Muscle of arm (tissue), 14 donors: Measurements from ENCODE around the gene SSC5D. TPM values are rescaled to one million over a fixed set of nuclear protein-coding genes. Genes with fewer than 3 reads are reported as not detected.
A peak's percentile ranks its signal among the peaks of the same experiment; 100 is the strongest.
"Not testable (repeated sequence)": the region's sequence is repeated elsewhere in the genome, so short reads cannot be mapped to it uniquely, and the experiment has no call there.

Experiments used
- DNase-seq: peaks from one replicate; pipeline ENCODE4 v3.0.0-alpha.2; 2013
- long read RNA-seq, 11 donors: transcript quantifications; one replicate each; lab custom pipeline, GENCODE V29; 2026
- polyA plus RNA-seq, 12 donors: library from polyadenylated mRNA; unstranded; fragments of 120-200 nt; gene quantifications; one replicate each; pipeline ENCODE4 v1.2.1, GENCODE V29; 2013; ENCODE audit not compliant: insufficient read length in 12 of 12

SSC5D gene
- 10 to 100 TPM in 11 of 12 donors, not detected in 1; 12.2 to 37.5 (median 19.3) TPM for polyA plus RNA-seq
- long read RNA-seq, donor 1, result 0 reads
- long read RNA-seq, donor 2, partial matches to known transcripts, result 0 of 1 reads
- long read RNA-seq, donor 2, other reads (novel, unspliced or antisense), result 0 of 1 reads
- long read RNA-seq, donor 3, result 0 reads
- long read RNA-seq, donor 4, result 0 reads
- long read RNA-seq, donor 5, result 0 reads
- long read RNA-seq, donor 6, full-length matches to known transcripts, result 1 of 1 reads
- long read RNA-seq, donor 6, partial matches to known transcripts, result 0 of 1 reads
- long read RNA-seq, donor 6, other reads (novel, unspliced or antisense), result 0 of 1 reads
- long read RNA-seq, donor 7, result 0 reads
- long read RNA-seq, donor 8, full-length matches to known transcripts, result 1 of 1 reads
- long read RNA-seq, donor 8, partial matches to known transcripts, result 0 of 1 reads
- long read RNA-seq, donor 8, other reads (novel, unspliced or antisense), result 0 of 1 reads
- long read RNA-seq, donor 9, result 0 reads
- long read RNA-seq, donor 10, full-length matches to known transcripts, result 1 of 9 reads
- long read RNA-seq, donor 10, partial matches to known transcripts, result 8 of 9 reads
- long read RNA-seq, donor 10, other reads (novel, unspliced or antisense), result 0 of 9 reads
- long read RNA-seq, donor 11, partial matches to known transcripts, result 8 of 8 reads
- long read RNA-seq, donor 11, other reads (novel, unspliced or antisense), result 0 of 8 reads

DNA sequence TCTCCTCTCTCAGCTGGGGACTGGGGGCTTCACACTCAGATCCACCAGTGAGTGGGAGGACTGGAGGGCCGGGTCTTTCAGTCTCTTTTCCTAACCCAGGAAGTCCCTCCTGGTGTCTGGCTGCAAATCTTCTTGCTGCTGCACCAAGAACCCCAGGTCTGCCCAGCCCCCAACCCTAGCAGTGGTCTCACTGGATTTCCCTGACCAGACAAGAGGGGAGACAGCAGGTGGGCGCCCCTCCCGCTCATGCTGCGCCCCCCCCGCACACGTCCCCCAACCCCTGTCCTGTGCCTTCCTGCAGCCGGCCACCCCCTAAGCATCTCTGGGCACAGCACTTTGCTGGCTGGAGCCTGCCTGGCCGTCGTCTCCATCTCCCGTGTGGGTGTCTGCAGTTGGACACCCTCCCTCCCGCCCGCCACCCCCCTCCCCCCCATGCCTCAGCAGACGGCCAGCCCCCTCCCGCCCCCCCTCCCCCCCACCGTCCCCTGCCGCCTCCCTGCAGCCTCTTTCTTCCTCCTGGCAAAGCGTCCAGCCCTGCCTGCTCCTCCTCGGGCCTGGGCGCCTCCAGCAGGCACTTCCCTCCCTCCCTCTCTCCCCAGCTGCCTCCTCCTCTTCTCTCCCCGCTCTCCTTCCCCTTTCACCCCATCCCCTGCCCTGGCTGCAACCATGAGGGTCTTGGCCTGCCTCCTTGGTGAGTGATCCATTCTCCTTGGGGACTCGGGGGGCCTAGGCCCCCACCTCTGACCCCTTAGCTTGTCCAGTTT, at the start of gene SSC5D:
Gene SSC5D, plus strand, starts transcription at position 513 of the 764 bp plus-strand sequence. Its CDS starts 154 bp downstream, at position 667.
- DNase-seq, result peak; percentile 74

DNA sequence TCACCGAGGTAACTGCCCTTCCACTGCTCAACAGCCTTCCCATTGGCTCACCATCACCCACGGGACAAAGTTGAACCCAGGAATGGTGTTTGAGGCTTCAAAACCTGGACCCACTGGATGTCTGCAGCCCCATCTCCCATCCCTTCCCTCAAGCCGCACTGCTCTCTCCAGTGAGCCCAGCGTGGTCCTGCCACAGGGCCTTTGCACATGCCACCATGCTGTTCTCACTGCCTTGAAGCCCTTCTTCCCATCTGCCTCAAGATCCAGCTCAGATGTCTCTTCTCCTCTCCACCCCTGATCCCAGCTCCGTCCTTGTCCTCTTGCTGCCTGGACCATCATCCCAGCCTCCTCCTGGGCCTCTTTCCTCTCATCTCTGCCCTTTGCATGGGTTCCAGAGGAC, 49.2 kb upstream of the SSC5D start:
- no peak for DNase-seq

DNA sequence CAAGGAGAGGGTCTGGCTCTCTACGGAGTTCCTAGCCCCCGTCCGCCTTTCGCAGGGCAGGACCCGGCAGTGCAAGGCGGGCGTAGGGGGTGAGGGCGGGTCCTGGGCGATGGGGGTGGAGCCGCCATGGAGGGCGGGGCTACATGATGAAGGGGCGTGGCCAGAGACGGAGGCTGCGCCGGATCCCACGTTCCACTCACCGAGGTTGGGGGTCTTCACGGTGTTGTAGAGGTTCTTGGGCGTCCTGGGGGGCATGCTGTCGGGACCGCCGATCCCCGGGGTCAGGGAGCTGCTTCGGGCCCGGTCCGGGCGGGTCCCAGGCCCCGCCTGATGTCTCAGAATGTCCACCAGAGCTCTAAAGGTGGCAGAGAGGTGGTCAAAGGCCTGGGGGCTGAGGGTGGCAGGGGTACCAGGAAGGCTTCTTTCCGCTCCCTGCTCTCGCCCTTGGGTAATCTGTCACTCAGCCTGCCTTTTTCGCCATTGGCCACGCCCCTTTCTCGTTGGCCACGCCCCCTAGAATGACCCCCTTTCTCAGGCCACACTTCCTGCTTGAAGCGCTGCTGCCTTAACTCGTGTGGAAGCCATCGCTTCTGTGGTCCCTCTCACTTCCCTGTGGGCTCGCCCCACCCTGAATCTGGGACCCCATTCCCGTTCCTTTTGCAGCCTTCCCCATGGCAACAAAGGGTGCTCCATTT, 47.7 kb upstream of the SSC5D start:
- no peak for DNase-seq

DNA sequence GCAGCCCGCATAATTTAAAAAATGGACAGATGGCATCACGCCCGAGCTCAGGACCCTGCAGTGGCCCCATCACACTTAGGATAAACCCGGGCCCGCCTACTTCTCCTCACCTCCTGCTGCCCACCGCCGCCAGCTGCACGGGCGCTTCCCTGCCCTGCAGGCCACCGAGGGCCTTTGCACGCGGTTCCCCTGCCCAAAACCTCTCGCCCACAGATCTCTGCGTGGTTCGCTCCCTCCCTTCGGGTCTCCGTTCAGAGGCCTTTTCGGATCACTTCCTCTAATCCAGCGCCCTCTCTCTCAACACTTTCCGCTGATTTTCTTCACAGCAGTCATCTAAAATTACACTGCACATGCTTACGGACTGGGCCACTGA, 46.9 kb upstream of the SSC5D start:
- DNase-seq, result no peak

DNA sequence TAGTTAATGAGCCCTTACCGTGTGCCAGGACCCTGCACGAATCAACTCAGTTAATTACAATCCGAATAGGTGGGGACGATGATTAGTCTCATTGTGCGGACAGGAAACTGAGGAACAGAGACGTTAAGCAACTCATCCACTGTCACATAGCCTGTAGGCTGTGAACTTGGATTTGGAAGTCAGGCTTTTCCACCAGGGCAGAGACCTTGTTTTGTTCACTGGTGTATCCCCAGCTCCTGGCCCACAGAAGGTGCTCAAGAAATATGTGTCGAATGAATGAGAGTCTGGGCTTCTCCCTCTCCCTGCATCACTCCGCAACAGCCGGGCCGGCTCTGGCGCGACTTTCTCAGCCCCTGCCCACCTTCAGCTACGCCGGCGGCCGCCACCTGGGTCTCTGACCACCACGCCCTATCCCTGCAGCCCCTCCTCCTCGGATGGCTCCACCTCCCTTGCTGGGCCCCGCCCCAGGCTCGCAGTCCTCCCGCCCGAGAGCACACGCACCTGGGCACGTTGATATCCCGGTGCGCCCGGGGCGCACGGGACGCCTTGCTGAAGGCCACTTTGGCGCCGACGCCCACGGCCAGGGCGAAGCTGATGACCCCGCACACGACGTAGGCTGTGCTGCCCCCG, 46.4 kb upstream of the SSC5D start:
- DNase-seq, result no peak

DNA sequence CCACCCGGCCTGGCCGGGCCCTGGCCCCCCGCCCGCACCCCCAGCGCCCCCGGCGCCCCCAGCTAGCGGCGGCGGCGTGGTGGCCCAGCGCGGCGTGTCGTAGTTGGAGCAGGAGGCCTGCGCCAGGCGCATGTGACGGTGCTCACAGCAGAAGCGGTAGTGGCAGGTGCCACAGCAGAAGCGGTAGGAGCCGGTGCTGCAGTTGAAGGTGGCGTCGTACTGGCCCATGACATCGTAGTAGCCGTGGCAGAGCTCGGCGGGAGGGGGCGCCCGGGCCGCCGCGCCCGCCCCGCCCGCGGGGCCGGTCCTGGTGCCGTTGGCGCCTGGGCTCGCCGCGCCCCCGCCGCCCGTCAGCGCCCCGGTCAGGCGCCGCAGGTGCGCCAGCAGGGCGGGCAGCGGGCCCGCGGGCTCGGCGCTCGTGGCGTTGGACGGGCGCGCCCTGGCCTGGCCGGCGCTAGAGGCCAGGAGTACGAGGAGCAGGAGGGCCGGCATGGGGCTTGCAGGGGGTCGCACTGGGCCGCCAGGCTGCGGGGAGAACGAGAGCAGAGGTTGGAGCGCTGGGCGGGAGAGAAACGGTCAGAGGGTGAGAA, 45.8 kb upstream of the SSC5D start:
- DNase-seq, result no peak

DNA sequence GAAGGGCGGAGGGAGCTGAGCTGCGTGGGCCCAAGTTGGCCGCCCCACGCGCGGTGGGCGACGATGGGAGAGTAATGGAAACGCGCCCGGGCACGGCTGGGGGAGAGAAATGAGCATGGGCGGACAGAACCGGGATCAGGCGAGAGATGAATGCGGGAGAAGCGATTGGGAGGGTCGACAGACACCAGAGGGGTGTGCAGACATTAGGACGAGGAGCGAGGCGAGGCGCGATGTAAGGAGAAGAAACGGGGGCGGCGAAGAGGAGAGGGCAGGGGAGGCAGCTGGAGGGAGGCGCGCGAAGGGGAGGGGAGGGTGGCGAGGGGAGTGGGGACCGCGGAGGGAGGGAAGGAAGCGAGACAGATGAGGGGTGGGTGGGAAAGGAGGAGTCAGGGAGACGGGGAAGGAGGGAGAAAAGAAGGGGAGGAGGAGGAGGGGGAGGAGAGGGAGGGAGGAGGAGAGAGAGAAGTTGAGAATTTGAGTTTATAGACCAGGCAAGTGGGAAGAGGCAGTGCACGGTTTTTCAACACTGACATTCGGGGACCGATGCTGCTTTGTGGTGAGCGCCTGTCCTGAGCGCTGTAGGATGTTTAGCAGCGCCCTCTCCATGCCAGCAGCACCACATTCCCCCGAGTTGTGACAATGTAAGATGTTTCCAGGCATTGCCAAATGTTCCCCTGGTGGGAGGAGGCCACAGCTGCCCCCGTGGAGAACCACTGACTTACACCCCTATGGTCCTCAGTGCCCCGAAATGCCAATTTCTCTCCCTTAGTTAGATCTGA, 45.0 kb upstream of the SSC5D start, which contains the start of gene SHISA7:
Gene SHISA7, minus strand, starts transcription at position 256 of the 779 bp plus-strand sequence. CDS start 437 bp downstream, outside the sequence.
- DNase-seq, result no peak

DNA sequence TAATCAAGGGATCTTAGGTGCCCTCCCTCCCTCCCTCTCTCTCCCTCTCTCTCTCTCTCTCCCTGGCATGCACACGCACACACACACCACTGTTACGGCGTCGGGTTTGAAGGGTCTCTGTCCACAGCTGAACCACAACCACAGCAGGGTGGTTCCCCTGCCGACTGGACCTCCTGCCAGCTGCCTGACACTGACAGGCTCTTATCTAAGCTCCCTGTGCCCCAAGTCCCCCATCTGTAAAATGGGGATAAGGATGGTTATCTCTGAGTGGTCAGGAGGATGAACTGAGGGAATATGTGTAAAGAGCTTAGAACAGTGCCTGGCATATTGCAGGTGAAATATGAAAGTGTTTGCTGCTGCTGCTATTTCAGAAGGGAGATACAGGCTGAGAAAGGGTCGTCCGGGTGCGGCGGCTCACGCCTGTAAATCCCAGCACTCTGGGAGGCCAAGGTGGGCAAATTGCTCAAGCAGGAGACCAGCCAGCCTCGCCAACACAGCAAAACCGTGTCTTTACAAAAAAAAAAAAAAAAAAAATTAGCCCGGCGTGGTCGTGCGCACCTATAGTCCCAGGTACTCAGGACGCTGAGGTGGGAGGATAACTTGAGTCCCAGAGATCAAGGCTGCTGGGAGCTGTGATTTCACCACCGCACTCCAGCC, 44.3 kb upstream of the SSC5D start:
- no peak for DNase-seq

DNA sequence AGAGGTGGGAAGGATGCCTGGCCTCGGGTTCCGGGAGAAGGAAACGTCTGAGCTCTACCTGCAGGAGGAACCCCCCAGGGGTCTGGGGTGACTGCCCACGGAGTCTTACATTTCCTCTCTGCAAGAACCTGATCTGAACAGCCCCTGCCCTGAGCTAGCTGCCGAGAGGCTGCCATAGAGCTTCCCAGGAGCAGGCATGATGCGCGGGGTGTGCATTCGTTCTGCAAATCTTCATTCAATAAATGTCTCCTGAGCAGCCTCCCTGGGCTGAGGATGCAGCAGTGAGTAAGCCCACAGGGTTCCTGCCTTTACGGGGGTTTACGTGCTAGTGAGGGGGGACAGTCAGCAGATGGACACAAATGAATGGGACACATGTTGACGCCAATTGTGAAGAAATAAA, 43.6 kb upstream of the SSC5D start:
- DNase-seq, result no peak

DNA sequence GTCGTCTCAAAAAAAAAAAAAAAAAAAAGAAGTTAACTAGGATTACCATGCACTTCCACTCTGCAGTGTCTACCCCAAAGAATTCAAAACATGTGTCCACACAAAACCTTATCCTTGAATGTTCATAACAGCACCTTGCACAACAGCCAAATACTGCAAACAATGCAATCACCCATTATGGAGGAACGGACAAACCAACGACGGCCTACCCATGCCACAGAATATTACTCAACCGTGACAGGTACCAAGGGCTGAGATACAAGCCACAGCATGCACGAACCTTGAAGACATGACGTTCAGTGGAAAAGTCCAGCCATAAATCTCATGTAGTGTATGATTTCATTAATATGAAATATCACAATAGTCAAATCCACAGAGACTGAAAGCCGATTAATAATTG, 42.2 kb upstream of the SSC5D start:
- DNase-seq, result no peak

DNA sequence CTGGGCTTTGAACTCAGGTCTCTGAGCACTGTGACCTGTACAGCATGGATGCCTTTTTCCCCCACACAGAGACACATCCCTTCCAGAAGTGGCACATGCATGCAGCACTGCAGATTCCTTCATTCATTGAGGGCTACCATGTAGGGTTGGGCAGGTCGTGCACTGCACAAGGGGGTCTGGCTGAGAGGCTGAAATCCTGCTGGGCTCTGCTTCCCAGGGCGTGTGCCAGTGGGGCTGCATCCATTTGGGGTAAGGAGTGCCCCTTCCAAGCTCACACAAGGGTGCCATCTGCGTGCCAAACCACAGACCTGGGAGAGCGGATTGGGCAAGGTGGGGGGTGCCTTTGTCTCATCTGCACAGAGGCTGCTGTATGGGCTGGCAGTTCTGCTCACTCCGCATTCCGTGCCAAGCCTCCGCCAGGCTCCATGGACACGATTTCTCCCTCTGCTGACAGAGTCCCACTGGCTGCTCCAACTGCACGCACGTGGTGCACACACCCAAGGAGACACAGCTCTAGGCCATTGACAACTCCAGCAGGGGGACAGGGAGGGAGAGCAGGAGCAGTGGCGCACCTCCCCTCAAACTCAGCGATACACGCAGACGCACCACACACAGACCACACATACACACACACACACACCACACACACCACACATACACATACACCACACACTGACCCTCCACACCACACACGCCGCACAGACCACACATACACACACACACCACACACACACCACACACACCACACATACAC, 40.6 kb upstream of the SSC5D start:
- DNase-seq, result no peak

DNA sequence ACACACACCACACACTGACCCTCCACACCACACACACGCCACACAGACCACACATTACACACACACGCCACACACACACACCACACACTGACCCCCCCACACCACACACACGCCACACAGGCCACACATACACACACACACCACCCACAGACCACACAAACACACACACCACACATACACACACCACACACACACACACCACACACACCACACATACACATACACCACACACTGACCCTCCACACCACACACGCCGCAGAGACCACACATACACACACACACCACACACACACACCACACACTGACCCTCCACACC, 40.1 kb upstream of the SSC5D start:
- DNase-seq, result not testable (repeated sequence)

DNA sequence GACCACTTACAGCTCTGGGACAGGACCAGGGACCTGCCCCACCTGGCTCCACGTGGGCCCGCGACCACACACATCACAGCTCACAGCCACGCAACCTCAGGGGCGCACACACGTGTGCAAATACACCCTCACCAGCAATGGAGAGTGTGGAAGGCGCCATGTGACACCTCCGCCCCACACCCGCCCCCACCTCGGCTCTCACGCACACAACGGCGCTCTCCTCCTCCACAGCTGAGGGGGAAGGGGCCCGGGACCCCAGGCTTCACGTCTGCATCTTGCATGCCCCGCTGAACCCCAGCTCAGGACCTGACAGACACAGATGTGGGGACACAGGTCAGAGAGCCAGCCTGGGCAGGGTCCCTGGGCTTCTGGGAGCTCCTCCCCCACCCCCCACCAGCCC, 38.8 kb upstream of the SSC5D start:
- DNase-seq, result no peak

DNA sequence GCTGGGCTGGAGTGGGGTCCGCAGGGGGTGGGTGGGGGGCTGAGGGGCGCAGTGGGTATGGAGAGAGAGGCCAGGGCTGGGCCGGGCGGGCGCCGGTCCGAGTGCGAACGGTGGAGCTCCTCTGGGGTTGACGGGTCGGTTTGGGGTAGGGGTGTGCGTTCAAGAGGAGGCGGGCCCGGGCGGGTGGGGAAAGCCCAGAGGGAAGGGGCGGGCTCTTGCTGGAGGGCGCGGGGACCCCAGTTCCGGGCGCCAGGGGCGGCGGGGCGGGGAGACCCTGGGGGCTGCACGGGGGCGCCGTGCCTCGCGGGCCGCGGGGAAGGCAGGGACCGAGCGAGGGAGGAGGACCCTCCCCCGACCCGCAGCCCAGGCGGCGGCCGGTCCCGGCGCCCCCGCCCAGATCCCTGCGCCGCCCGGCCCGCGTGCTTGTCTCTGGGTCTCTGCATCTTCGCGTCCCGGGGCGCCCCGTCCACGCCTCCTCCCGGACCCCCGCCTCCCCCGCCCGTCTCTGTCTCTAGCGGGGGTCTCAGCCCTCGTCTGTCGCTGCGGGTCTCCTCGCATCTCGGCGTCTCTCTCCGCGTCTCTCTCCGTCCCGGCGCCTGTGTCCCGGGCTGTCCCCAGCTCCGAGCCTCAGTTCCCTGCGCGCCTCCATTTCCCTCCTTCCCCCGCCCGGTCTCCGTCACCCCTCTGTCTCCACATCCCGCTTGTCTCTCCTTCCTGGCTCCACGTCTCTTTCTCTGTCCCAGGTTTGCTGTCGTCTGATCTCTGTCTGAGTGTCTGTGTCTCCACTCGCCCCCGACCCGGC, 36.9 kb upstream of the SSC5D start:
- no peak for DNase-seq

DNA sequence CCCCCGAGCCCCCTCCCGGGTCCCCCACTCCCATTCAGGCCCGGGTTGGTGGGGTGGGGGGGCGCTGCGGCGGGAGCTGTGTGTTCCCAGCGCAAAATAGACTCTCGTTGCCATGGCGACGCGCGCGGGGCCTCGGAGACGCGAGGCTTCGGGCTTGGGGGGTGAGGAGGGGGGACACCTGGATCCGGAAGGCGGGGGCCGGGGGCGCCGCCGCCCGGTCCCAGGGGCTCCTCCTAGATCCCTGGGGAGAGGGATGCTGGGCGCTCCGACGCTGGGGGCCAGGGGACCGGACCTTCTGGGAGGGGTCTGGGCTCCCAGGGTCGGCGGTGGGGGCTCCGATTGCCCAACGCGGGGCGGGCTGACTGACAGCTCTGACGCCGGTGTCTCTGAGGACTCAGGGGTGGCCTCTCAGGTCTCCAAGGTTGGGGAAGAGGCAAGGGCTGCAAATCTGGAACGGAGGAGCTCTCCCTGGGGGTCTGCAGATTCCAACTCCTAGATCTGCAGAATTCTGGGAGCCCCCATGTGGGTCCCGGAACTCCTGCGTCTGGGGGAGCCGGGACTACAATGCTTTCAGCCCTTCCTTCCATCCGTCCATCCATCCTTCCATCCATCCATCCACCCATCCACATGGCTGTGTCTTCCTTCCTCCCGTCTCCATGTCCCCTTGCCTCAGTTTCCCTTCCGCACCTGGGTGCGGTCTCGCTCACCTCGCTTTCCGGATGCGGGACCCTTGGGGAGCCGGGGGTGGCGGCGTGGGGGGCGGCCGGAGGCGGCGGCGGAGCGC, 36.1 kb upstream of the SSC5D start:
- no peak for DNase-seq

DNA sequence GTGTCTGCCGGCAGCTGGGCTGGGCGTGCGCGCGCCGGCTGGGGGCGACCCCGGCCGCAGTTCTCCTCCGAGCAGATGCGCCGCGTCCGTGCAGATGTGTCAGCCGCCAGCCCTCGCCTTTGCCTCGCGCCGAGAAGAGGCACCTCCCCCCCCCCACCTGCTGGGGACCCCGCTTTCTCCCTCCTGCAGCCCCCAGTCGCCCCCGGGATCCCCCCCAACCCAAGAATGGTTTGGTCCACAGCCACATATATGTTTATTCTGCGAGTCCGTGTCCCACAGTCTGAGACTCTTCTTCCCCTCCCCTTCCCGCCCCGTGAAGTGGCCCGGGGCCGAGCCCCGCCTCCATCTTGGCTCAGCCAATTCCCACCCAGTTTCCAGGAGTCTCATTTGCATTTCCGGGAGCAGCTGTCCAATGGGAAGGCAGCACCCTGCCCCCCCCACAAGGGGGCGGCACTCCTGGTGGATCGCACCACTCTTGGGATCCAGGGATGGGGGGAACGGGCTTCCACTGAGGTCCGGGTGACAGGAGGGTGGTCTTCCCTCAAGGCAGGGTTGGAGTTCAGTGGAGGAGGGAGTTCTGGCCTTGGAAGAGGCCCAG, 35.4 kb upstream of the SSC5D start:
- DNase-seq, result peak; percentile 92
